WTC11 (cell line): ENCODE data around the gene AKAP6. TPM values are rescaled to one million over a fixed set of nuclear protein-coding genes. Genes with fewer than 3 reads are reported as not detected.

Source experiments
- ATAC-seq: fragments of 200-7000 bp; cut with Tn5 transposase; 2 replicates; pipeline ENCODE4 v1.10.0; 2021; ENCODE audit warnings: mild to moderate bottlenecking, moderate library complexity
- CTCF ChIA-PET: fragments of 300-600 bp; sonication (Branson Sonifier 250); formaldehyde crosslinking; loops from one replicate; lab custom pipeline; 2021; ENCODE audit warnings: antibody characterized with exemption; lab: Charles Lee
- POLR2A ChIA-PET: fragments of 350-600 bp; sonication (Branson Sonifier 250); formaldehyde crosslinking; loops from one replicate; lab custom pipeline; 2021; ENCODE audit warnings: antibody characterized with exemption; lab: Charles Lee
- DNase-seq: peaks from one replicate; pipeline ENCODE4 v3.0.0; 2021; ENCODE audit warnings: low spot score
- H3K27ac Mint-ChIP-seq: 2 replicates; pipeline ENCODE4 v1.8.0; 2021; ENCODE audit warnings: mixed read lengths
- H3K27me3 Mint-ChIP-seq: 2 replicates; pipeline ENCODE4 v1.8.0; 2021; ENCODE audit warnings: low read depth, mild to moderate bottlenecking, moderate library complexity, mixed read lengths
- H3K36me3 Mint-ChIP-seq: 2 replicates; pipeline ENCODE4 v1.8.0; 2021; ENCODE audit warnings: mixed read lengths
- H3K4me1 Mint-ChIP-seq: 2 replicates; pipeline ENCODE4 v1.8.0; 2022; ENCODE audit warnings: mixed read lengths
- H3K4me3 Mint-ChIP-seq: 2 replicates; pipeline ENCODE4 v1.8.0; 2021; ENCODE audit warnings: mild to moderate bottlenecking, moderate library complexity, mixed read lengths
- H3K9me3 Mint-ChIP-seq: 2 replicates; pipeline ENCODE4 v1.8.0; 2021; ENCODE audit warnings: mixed read lengths
- ATF3 ChIP-seq: sonication (generic); formaldehyde crosslinking; conservative IDR thresholded peaks from 2 replicates; pipeline ENCODE4 v1.8.1; 2022; ENCODE audit warnings: mild to moderate bottlenecking, missing genetic modification reagents
- CREB1 ChIP-seq: sonication (generic); formaldehyde crosslinking; IDR thresholded peaks from 2 replicates; pipeline ENCODE4 v1.8.0; 2023; ENCODE audit warnings: mild to moderate bottlenecking, missing genetic modification reagents
- FOXK1 ChIP-seq: sonication (generic); formaldehyde crosslinking; IDR thresholded peaks from 2 replicates; pipeline ENCODE4 v1.8.0; 2022; ENCODE audit warnings: mild to moderate bottlenecking, moderate library complexity, missing genetic modification reagents
- FOXP1 ChIP-seq: sonication (generic); formaldehyde crosslinking; IDR thresholded peaks from 2 replicates; pipeline ENCODE4 v1.8.0; 2022; ENCODE audit warnings: missing genetic modification reagents, mild to moderate bottlenecking, moderate library complexity, borderline replicate concordance
- HMGXB4 ChIP-seq: sonication (generic); formaldehyde crosslinking; IDR thresholded peaks from 2 replicates; pipeline ENCODE4 v1.8.1; 2023; ENCODE audit warnings: mild to moderate bottlenecking, moderate library complexity, missing genetic modification reagents
- IRF1 ChIP-seq: sonication (generic); formaldehyde crosslinking; IDR thresholded peaks from 2 replicates; pipeline ENCODE4 v1.8.0; 2023; ENCODE audit warnings: missing genetic modification reagents
- KAT7 ChIP-seq: sonication (generic); formaldehyde crosslinking; IDR thresholded peaks from 2 replicates; pipeline ENCODE4 v1.8.1; 2023; ENCODE audit warnings: missing genetic modification reagents, mild to moderate bottlenecking, borderline replicate concordance
- SOX15 ChIP-seq: fragments of 250-450 bp; sonication (Bioruptor Pico); IDR thresholded peaks from 2 replicates; pipeline ENCODE4 v1.9.0; 2021; ENCODE audit warnings: mild to moderate bottlenecking
- STAT6 ChIP-seq: sonication (generic); formaldehyde crosslinking; conservative IDR thresholded peaks from 2 replicates; pipeline ENCODE4 v1.8.1; 2023; ENCODE audit warnings: mild to moderate bottlenecking, low read depth, missing genetic modification reagents, moderate library complexity
- ZMAT4 ChIP-seq: fragments of 250-450 bp; sonication (Bioruptor Pico); IDR thresholded peaks from 2 replicates; pipeline ENCODE4 v1.9.0; 2021; ENCODE audit warnings: mild to moderate bottlenecking
- ZNF263 ChIP-seq: sonication (generic); formaldehyde crosslinking; IDR thresholded peaks from 2 replicates; pipeline ENCODE4 v1.8.1; 2022; ENCODE audit warnings: low read depth, mild to moderate bottlenecking, moderate library complexity, missing genetic modification reagents
- ZNF396 ChIP-seq: fragments of 250-450 bp; sonication (Bioruptor Pico); IDR thresholded peaks from 2 replicates; pipeline ENCODE4 v1.8.0; 2021; ENCODE audit warnings: mild to moderate bottlenecking, moderate library complexity, borderline replicate concordance
- ZNF512 ChIP-seq: sonication (generic); formaldehyde crosslinking; IDR thresholded peaks from 2 replicates; pipeline ENCODE4 v1.8.1; 2022; ENCODE audit warnings: missing genetic modification reagents, borderline replicate concordance
- total RNA-seq: library from RNA; stranded (reverse); gene quantifications from 3 replicates; pipeline ENCODE4 v1.2.3, GENCODE V29; 2021
- TF ChIP-seq, protein P1 (sequence below): sonication (generic); formaldehyde crosslinking; IDR thresholded peaks from 2 replicates; pipeline ENCODE4 v1.8.0; 2022; ENCODE audit warnings: mild to moderate bottlenecking, missing genetic modification reagents
- TF ChIP-seq, protein P2 (sequence below): sonication (generic); formaldehyde crosslinking; IDR thresholded peaks from 2 replicates; pipeline ENCODE4 v1.8.0; 2022; ENCODE audit warnings: missing genetic modification reagents

The AKAP6 gene
- total RNA-seq, 1 experiment from 2014 or later = 0.63 TPM

- TF ChIP-seq, protein P1, sequence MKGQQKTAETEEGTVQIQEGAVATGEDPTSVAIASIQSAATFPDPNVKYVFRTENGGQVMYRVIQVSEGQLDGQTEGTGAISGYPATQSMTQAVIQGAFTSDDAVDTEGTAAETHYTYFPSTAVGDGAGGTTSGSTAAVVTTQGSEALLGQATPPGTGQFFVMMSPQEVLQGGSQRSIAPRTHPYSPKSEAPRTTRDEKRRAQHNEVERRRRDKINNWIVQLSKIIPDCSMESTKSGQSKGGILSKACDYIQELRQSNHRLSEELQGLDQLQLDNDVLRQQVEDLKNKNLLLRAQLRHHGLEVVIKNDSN (CRISPR knock-in tag) = no peak
- TF ChIP-seq KAT7 (CRISPR knock-in tag) (no peak), HMGXB4 (CRISPR knock-in tag) (no peak), SOX15 (CRISPR knock-in tag) (no peak), ZNF512 (CRISPR knock-in tag) (no peak), ZMAT4 (CRISPR knock-in tag) (no peak), ZNF263 (CRISPR knock-in tag) (no peak), FOXK1 (no peak), ATF3 (no peak)
Observed at GRCh38 chr14:32354716-32355115, 25.6 kb downstream of the AKAP6 start (continued).

DNA sequence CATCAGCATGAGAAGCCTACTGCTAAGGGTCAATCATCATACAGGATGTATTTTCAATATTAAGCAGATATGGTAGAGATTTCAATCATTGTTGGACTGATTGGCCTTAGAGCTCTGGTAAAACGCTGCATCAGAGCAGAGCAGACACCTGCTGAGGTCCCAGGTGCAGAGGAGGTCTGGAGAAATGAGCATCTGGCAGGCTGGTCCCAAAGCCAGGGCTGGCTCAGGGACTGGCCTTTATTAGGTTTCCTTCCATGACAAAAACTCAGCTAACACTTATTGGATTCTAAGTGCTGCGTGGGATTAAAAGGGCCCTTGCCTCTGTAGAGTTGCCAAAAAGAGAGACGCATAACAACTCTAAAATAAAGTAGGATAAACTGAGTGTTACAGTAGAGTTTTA, 29.7 kb downstream of the AKAP6 start:
- DNase-seq (peak; percentile 15), ATAC-seq (peak; percentile 78)
- Mint-ChIP-seq H3K4me3 (no peak overlapping the region), H3K36me3 (no peaks in the 10 kb centered on the region), H3K27ac (no peak overlapping the region), H3K9me3 (peaks cover 3% of the 10 kb centered on the region), H3K4me1 (peaks cover 23% of the 10 kb centered on the region), H3K27me3 (no peaks in the 10 kb centered on the region)
- no peak for TF ChIP-seq FOXP1 (CRISPR knock-in tag)
- TF ChIP-seq IRF1 = no peak
- TF ChIP-seq STAT6 (CRISPR knock-in tag) = no peak
- no peak for TF ChIP-seq ZNF396 (CRISPR knock-in tag)
- TF ChIP-seq CREB1 (CRISPR knock-in tag) = no peak
- TF ChIP-seq, protein P2, sequence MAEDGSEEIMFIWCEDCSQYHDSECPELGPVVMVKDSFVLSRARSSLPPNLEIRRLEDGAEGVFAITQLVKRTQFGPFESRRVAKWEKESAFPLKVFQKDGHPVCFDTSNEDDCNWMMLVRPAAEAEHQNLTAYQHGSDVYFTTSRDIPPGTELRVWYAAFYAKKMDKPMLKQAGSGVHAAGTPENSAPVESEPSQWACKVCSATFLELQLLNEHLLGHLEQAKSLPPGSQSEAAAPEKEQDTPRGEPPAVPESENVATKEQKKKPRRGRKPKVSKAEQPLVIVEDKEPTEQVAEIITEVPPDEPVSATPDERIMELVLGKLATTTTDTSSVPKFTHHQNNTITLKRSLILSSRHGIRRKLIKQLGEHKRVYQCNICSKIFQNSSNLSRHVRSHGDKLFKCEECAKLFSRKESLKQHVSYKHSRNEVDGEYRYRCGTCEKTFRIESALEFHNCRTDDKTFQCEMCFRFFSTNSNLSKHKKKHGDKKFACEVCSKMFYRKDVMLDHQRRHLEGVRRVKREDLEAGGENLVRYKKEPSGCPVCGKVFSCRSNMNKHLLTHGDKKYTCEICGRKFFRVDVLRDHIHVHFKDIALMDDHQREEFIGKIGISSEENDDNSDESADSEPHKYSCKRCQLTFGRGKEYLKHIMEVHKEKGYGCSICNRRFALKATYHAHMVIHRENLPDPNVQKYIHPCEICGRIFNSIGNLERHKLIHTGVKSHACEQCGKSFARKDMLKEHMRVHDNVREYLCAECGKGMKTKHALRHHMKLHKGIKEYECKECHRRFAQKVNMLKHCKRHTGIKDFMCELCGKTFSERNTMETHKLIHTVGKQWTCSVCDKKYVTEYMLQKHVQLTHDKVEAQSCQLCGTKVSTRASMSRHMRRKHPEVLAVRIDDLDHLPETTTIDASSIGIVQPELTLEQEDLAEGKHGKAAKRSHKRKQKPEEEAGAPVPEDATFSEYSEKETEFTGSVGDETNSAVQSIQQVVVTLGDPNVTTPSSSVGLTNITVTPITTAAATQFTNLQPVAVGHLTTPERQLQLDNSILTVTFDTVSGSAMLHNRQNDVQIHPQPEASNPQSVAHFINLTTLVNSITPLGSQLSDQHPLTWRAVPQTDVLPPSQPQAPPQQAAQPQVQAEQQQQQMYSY = peak; percentile 89
- CTCF ChIA-PET = no interaction called here
- POLR2A ChIA-PET = interaction anchor here (0.5 kb wide), 1 partner anchor 28 kb away, joined by 3 read pairs; no protein-coding TSS in a partner anchor
